GM12891 (cell line): Measurements from ENCODE around the gene PRKCA.

Experiments
- PAX5 ChIP-seq: IDR thresholded peaks from 2 replicates; pipeline ENCODE4 v1.6.1; 2011; ENCODE audit warnings: low read length, moderate library complexity, mild to moderate bottlenecking; ENCODE audit not compliant: insufficient read depth, severe bottlenecking
- POLR2A ChIP-seq: IDR thresholded peaks from 2 replicates; pipeline ENCODE4 v1.6.1; 2011; ENCODE audit warnings: low read depth, low read length, control low read depth
- POLR2AphosphoS5 ChIP-seq: IDR thresholded peaks from 2 replicates; pipeline ENCODE4 v1.6.1; 2011; ENCODE audit warnings: low read depth, low read length, control low read depth
- POU2F2 ChIP-seq: IDR thresholded peaks from 2 replicates; pipeline ENCODE4 v1.6.1; 2011; ENCODE audit warnings: low read depth, mild to moderate bottlenecking, control low read depth, low read length, moderate library complexity
- SPI1 ChIP-seq: IDR thresholded peaks from 2 replicates; pipeline ENCODE4 v1.6.1; 2011; ENCODE audit warnings: low read depth, low read length, control low read depth
- TAF1 ChIP-seq: IDR thresholded peaks from 2 replicates; pipeline ENCODE4 v1.6.1; 2011; ENCODE audit warnings: low read depth, low read length, control low read depth

DNA sequence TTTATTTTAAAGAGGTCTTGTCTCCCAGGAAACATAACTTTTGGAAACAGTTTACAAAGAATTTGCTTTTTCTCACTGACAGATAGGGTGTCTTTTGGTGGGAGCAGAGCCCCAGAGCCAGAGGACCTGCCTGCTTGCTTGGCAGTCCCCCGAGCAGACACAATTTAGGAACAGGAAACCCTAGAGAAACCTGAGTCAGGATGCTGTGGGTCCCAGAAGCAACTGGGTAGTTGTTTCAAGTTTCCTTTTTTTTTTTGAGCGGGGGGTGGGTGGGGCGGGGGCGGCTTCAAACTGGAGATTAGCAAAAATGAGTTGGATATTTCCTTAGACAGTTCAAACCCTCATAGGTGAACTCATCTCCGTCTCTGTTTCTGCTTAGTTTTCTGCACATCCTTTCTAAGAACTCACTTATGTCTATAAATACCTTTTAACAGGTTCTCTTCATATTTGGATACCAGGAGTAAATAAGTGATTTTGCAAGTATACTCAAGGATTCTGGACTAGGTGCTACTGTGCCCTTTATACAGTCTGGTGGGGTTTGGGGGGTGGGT, 135.1 kb downstream of the PRKCA start:
- no peak for TF ChIP-seq POLR2A
- no peak for TF ChIP-seq TAF1
- TF ChIP-seq SPI1 = no peak
- TF ChIP-seq POLR2AphosphoS5 = no peak
- TF ChIP-seq PAX5 = no peak
- no peak for TF ChIP-seq POU2F2
